Activated T-helper 1 cell treated with anti-CD3 and anti-CD28 coated beads, Interleukin-12 subunit alpha, Interleukin-12 subunit beta, Interleukin-2, Interleukin-4 antibody, amounts not matched to agents 30 ng/mL and 10 ng/mL and 1 ng/mL, durations not matched to agents 14 hours and 24 hours and 36 hours (primary cell): ENCODE measurements around the gene EXOSC1. TPM values are rescaled to one million over a fixed set of nuclear protein-coding genes. Genes with fewer than 3 reads are reported as not detected.
"Not testable (repeated sequence)": the region's sequence is repeated elsewhere in the genome, so short reads cannot be mapped to it uniquely, and the experiment has no call there.

Source experiments
- DNase-seq: peaks from one replicate; pipeline ENCODE4 v3.0.0; 2021; ENCODE audit warnings: low spot score
- H3K27ac Mint-ChIP-seq: one replicate; pipeline ENCODE4 v1.8.0; 2021; ENCODE audit warnings: mild to moderate bottlenecking, mixed read lengths
- H3K27me3 Mint-ChIP-seq: one replicate; pipeline ENCODE4 v1.8.0; 2022; ENCODE audit warnings: mild to moderate bottlenecking, moderate library complexity, mixed read lengths; ENCODE audit not compliant: insufficient read depth
- H3K36me3 Mint-ChIP-seq: one replicate; pipeline ENCODE4 v1.8.0; 2021; ENCODE audit warnings: low read depth, mixed read lengths
- H3K4me1 Mint-ChIP-seq: one replicate; pipeline ENCODE4 v1.8.0; 2021; ENCODE audit warnings: low read depth, mixed read lengths
- H3K4me3 Mint-ChIP-seq: one replicate; pipeline ENCODE4 v1.8.0; 2021; ENCODE audit warnings: mild to moderate bottlenecking, moderate library complexity, mixed read lengths
- H3K9me3 Mint-ChIP-seq: one replicate; pipeline ENCODE4 v1.8.0; 2021; ENCODE audit warnings: mixed read lengths
- intact Hi-C: fragments of 100-400 bp; cut with micrococcal nuclease; formaldehyde crosslinking; loops from one replicate; pipeline ENCODE4 v1.15.1; 2024
- total RNA-seq: library from RNA; stranded (reverse); gene quantifications from 2 replicates; pipeline ENCODE4 v1.2.3, GENCODE V29; 2022

The EXOSC1 gene
- total RNA-seq, 1 donor from 2014 or later, result 57.1 TPM

DNA sequence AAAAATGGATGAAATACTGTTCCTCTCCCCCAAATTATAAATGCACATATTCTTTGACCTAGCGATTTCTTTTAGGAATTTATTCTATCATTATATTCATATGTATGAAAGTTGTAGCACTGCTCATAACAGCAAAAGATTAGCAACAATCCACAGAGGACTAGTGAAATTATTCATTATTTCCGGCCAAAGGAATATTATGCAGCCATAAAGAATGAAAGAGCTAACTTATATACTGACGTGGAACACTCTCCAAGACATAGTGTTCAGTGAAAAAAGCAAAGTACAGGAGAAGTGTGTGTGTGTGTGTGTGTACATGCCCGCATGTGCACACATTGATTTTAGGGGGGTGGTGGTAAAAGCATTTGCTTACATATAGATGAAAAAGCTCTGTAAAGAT lies 29.1 kb upstream of the EXOSC1 start:
- no peaks in the 10 kb centered on the region for H3K9me3 Mint-ChIP-seq
- no peak overlapping the region for H3K27ac Mint-ChIP-seq
- intact Hi-C loops, result no loop called here
- H3K27me3 Mint-ChIP-seq, result no peaks in the 10 kb centered on the region
- H3K36me3 Mint-ChIP-seq, result peaks cover 52% of the 10 kb centered on the region
- no peak for DNase-seq
- no peak overlapping the region for H3K4me3 Mint-ChIP-seq
- H3K4me1 Mint-ChIP-seq, result peaks cover 6% of the 10 kb centered on the region

DNA sequence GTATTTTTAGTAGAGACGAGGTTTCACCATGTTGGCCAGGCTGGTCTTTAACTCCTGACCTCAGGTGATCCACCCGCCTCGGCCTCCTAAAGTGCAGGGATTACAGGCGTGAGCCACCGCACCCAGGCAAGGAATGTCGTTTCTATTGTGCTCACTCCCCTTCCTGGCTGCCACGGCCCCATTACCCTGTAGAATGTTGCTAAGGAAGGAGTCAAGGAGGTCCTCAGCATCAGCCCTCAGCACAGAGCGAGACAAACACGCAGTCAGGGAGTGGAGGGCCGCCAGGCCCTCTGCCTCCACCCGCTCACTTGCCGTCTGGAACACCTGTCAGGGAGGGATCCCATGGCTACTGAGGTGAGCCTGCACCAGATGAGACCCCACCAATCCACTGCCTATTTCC lies 23.0 kb upstream of the EXOSC1 start:
- not testable (repeated sequence) for H3K9me3 Mint-ChIP-seq

DNA sequence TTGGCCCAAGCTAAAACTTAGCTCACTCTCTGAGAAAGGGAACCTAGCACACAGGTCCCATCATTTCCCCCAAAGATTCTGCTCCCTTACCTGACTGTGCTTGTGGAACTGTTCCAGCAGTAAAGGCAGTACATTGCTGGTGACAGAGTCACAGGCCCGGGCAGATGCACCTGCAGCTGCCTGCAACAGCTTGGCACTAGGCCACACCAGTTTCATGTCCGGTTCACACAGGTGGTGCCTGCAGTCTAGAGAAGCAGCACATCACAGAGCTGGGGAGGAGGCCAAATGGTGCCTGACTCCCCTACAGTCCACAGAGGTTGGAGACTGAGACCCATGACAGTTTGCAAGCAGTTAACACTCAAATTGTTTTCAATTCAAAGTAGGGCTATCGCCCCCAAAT lies 22.4 kb upstream of the EXOSC1 start:
- no peak overlapping the region for H3K4me3 Mint-ChIP-seq
- H3K9me3 Mint-ChIP-seq, result no peaks in the 10 kb centered on the region
- intact Hi-C loops, result no loop called here
- no peaks in the 10 kb centered on the region for H3K27me3 Mint-ChIP-seq
- H3K4me1 Mint-ChIP-seq, result no peaks in the 10 kb centered on the region
- H3K36me3 Mint-ChIP-seq, result peaks cover 36% of the 10 kb centered on the region
- no peak for DNase-seq
- H3K27ac Mint-ChIP-seq, result no peak overlapping the region

More for the DNA sequence above, 23.0 kb upstream of the EXOSC1 start:
- H3K27ac Mint-ChIP-seq, H3K4me3 Mint-ChIP-seq, DNase-seq, H3K4me1 Mint-ChIP-seq, intact Hi-C loops, H3K27me3 Mint-ChIP-seq: not testable (repeated sequence)
- H3K36me3 Mint-ChIP-seq, result peaks cover 38% of the 10 kb centered on the region

DNA sequence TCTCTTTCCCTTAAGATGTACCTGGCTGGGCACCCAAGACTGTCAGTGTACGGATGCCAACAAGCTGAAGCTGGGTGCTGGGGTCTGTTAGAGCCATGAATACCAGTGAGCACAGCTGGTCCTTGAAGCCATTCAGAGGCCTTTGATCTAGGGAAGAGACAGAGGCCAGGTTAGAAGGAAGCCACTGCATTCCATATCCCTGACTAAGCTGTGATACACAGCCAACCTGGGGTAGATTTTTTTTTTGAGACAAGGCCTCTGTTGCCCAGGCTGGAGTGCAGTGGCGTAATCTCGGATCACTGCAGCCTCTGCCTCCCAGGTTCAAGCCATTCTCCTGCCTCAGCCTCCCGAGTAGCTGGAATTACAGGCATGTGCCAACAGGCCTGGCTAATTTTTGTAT lies 20.9 kb upstream of the EXOSC1 start:
- intact Hi-C loops, result no loop called here
- Mint-ChIP-seq H3K27ac (no peak overlapping the region), H3K27me3 (no peaks in the 10 kb centered on the region), H3K4me1 (no peaks in the 10 kb centered on the region), H3K4me3 (no peak overlapping the region), H3K36me3 (peaks cover 38% of the 10 kb centered on the region), H3K9me3 (no peaks in the 10 kb centered on the region)
- DNase-seq, result no peak

DNA sequence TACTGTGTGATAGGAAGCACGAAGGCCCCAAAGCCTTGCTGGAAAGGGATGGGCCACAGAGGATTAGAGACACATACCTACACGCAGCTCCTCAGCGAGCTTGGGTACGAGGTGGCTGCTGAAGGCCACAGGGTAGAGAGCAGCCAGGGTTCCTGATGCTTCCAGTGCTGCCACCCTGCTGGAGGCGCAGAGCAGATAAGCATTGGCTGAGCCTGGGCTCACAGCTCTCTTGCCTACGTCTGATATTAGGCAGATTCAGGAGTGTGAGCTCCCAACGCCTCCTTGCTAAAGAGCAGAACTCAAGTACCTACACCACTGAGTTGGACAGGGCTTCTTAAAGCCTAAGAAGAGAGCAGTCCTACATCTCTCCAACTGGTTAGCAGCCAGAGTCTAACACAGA lies 20.2 kb upstream of the EXOSC1 start:
- no peaks in the 10 kb centered on the region for H3K4me1 Mint-ChIP-seq
- H3K9me3 Mint-ChIP-seq, result no peaks in the 10 kb centered on the region
- H3K27ac Mint-ChIP-seq, result no peak overlapping the region
- peaks cover 37% of the 10 kb centered on the region for H3K36me3 Mint-ChIP-seq
- intact Hi-C loops, result no loop called here
- no peak for DNase-seq
- H3K27me3 Mint-ChIP-seq, result no peaks in the 10 kb centered on the region
- H3K4me3 Mint-ChIP-seq, result no peak overlapping the region

DNA sequence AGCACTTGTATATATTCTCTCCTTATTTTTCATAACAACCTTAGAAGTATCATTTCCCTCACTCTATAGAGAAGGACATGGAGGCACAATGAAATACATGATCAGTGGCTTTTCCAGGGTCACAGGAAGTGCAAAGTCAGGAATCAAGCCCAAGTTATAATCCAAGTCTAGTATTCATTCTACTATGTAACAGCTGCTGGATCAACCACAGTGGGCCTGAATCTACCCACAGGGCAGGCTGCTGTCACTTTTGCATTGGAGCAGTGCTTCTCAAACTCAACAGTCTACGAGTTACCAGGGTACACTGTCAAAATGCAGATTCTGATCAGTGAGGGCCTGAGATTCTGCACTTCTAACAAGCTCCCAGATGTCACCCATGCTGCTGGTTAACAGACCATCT lies 18.4 kb upstream of the EXOSC1 start:
- no peak overlapping the region for H3K4me3 Mint-ChIP-seq
- H3K36me3 Mint-ChIP-seq, result peaks cover 39% of the 10 kb centered on the region
- H3K9me3 Mint-ChIP-seq, result no peaks in the 10 kb centered on the region
- H3K27me3 Mint-ChIP-seq, result no peaks in the 10 kb centered on the region
- intact Hi-C loops, result loop anchor here (5.0 kb wide), 1 partner anchor 57 kb away; no protein-coding TSS in a partner anchor
- H3K4me1 Mint-ChIP-seq, result no peaks in the 10 kb centered on the region
- DNase-seq, result no peak
- peak overlapping the region; percentile 47 for H3K27ac Mint-ChIP-seq

DNA sequence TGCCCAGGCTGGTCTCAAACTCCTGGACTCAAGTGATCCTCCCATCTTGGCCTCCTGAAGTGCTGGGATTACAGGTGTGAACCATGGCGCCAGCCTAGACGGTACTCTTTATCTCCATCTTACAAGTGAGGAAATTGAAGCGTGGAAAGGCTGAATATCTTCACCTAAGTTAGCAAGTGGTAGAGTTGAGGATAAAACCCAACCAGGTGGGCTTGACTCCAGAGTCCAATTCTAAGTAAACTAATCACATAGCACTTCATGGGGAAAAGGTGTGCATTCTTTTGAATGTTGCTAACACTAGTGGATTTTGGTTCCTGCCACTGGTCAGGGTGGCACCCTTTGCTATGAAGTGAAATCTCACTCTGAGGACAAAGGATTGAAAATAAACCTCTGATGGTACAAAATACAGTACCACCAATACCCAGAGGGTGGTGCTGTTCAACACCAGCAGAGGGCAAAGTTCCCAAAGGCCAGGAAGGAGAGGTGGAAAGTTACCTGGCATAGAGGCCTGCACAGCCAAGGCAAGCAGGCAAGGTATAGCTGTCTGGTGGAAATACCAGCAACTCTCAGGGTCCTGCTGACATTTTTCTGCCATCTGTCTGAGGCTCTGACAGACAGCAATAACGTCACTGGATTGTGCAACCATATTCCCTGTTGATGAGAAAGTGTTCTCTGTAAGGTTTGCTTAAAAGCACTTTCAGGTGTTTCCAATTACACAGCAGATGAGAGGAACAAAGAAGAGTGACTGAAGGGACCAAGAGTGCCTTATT lies 17.7 kb upstream of the EXOSC1 start:
- H3K27ac Mint-ChIP-seq, result no peak overlapping the region
- H3K36me3 Mint-ChIP-seq, result peaks cover 45% of the 10 kb centered on the region
- H3K4me1 Mint-ChIP-seq, result no peaks in the 10 kb centered on the region
- no peaks in the 10 kb centered on the region for H3K27me3 Mint-ChIP-seq
- peak; percentile 18 for DNase-seq
- H3K4me3 Mint-ChIP-seq, result no peak overlapping the region
- no peaks in the 10 kb centered on the region for H3K9me3 Mint-ChIP-seq
- intact Hi-C loops, result loop anchor here (1.0 to 5.0 kb wide), 3 partner anchors 17 to 90 kb away; partner anchors contain the start of genes EXOSC1 and ZDHHC16

DNA sequence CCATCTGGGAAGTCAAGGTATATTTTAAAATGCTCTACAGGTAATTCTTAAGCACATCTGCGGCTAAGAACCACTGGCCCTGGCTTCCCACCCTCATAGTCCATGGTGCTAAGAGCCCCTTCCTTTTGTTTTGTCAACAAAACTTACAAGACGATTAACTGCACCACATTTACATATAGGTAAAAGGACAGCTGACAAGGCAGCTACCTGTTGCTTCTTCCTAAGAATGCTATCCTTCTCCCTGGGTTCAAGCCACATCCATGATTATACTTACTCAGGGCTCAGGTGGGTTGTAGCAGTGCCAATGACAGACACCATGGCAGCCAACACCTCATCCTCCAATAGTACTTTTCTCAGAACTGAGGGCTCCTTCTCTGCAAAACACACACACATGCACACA lies 16.5 kb upstream of the EXOSC1 start:
- intact Hi-C loops, result loop anchor here (5.0 kb wide), 1 partner anchor 55 kb away; no protein-coding TSS in a partner anchor
- no peak overlapping the region for H3K27ac Mint-ChIP-seq
- H3K9me3 Mint-ChIP-seq, result no peaks in the 10 kb centered on the region
- no peaks in the 10 kb centered on the region for H3K4me1 Mint-ChIP-seq
- no peak for DNase-seq
- H3K4me3 Mint-ChIP-seq, result no peak overlapping the region
- no peaks in the 10 kb centered on the region for H3K27me3 Mint-ChIP-seq
- peaks cover 51% of the 10 kb centered on the region for H3K36me3 Mint-ChIP-seq

DNA sequence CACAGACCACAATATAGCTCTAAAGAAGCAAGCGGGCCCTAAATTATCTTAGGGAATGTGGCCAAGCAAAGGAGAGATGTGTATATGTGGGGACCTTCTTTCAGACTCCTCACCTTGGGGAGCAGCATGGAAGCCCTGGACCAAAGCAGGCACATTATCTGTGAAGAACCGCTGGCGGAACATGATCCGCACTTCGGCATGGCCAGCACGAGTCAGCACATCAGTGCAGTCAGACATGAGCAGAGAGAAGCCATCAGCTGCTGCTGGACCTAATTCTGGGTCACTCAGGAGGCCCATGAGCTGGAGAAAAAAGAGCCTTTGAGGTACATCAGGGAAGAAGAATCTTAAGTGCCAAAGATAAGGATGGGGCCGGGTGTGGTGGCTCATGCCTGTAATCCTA lies 14.1 kb upstream of the EXOSC1 start:
- peak overlapping the region; percentile 35 for H3K27ac Mint-ChIP-seq
- peaks cover 55% of the 10 kb centered on the region for H3K36me3 Mint-ChIP-seq
- intact Hi-C loops, result loop anchor here (5.0 kb wide), 1 partner anchor 53 kb away; no protein-coding TSS in a partner anchor
- H3K4me3 Mint-ChIP-seq, result no peak overlapping the region
- no peaks in the 10 kb centered on the region for H3K4me1 Mint-ChIP-seq
- DNase-seq, result no peak
- no peaks in the 10 kb centered on the region for H3K9me3 Mint-ChIP-seq
- no peaks in the 10 kb centered on the region for H3K27me3 Mint-ChIP-seq

DNA sequence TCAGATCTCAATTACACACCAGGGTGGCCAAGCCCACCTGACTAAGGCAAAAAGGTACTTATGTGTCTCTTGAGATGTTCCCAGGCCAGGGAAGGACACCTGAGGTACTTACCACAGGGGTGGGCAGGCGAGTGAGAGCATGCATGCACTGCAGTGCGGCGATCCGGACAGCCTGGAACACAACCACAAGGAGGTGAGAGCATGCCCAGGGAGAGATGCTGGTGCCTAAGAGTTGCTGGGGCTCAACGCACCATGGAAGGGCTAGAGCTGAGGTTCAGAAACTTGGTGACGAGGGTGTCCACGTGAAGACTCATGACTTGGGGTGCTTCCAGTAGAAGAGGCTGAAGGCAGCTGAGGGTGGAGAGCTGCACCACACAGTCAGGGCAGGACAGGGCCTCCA lies 13.3 kb upstream of the EXOSC1 start:
- H3K4me3 Mint-ChIP-seq, result no peak overlapping the region
- intact Hi-C loops, result no loop called here
- no peak for DNase-seq
- H3K36me3 Mint-ChIP-seq, result peaks cover 54% of the 10 kb centered on the region
- peaks cover 8% of the 10 kb centered on the region for H3K4me1 Mint-ChIP-seq
- H3K9me3 Mint-ChIP-seq, result no peaks in the 10 kb centered on the region
- H3K27ac Mint-ChIP-seq, result no peak overlapping the region
- H3K27me3 Mint-ChIP-seq, result no peaks in the 10 kb centered on the region

DNA sequence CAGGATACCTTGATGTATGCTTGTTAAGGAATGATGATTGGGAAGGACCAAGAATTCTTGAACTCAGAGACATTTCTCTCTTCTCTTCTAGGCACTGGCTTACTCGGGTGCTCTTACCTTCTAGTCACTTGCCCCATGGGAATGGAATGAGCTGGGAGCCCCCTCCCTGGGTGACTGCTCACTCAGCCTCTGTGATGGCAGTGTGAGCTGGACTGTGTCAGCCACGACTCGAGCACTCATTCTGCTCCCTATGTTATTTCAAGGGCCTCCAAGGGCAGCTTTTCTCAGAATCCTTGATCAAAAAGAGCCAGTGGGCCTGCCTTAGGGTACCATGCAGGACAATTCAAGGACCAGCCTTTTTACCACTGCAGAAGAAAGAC lies 10.9 kb upstream of the EXOSC1 start:
- Mint-ChIP-seq H3K4me1 (peaks cover 17% of the 10 kb centered on the region), H3K36me3 (peaks cover 49% of the 10 kb centered on the region), H3K9me3 (no peaks in the 10 kb centered on the region), H3K27me3 (no peaks in the 10 kb centered on the region), H3K4me3 (no peak overlapping the region), H3K27ac (no peak overlapping the region)
- DNase-seq, result no peak
- intact Hi-C loops, result no loop called here

DNA sequence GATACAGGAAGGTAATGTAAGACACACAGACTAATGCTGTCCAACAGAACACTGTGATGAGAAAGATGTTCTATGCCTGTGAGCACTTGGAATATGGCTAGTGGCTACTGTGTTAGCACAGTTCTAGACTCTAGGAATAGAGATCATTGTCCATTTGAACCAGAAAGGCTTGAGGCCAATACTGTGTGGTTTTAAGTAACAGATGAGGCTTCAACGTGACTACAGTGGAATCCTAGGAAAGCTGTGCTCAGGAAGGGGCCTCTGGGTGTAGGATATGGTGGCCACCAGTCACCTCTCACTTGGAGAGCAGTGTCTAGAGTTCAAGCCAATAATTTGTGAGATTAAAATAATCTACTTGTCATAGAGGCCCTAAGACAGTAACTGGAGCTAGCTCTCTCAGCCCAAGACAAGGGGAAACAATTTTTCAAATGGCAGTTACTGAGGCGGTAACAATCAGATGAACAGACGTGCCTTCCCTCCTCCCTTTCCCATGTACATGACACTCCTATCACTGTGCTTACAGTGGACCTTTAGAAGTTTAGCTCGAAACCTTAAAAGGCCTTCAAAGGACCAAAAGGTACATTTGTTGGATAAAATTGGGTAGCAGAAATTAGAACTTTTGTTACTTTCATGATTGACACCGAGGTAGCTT lies 10.4 kb upstream of the EXOSC1 start:
- Mint-ChIP-seq H3K27ac (no peak overlapping the region), H3K27me3 (no peaks in the 10 kb centered on the region), H3K36me3 (peaks cover 49% of the 10 kb centered on the region), H3K4me3 (no peak overlapping the region), H3K9me3 (no peaks in the 10 kb centered on the region), H3K4me1 (peaks cover 17% of the 10 kb centered on the region)
- intact Hi-C loops, result no loop called here
- no peak for DNase-seq

DNA sequence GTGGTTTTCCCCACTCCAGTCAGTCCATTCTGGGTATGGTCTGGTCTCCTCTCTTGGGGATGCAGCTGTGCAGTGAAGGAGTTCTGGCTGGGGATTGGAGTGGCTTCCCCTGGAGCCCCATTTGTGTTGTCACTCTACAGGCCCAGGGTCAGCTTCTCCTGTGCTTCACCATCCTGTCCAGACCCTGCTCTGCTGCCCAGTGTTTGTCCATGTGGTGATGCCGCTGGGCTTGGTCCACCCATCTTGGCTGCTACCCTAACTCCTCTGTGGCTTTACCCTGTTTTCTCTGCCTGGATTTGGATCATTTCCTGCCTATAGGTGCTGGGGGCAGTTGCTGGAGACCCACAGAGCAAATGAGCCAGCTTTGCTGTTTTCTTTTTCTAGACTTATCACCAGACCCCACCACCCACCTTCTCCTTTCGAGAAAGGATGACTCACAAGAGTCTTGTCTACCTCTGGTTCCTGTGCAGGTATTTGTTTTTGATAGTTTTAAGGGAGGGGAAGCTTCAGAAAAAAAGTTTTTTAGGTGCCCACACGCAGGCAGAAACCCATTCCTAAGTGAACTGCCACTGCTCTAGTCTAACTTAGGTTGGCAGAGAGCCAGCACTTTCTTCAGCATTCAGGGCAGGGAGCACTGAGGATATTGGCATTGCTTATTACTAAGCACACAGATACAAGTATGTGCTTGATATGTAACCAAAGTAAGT lies 8.7 kb upstream of the EXOSC1 start:
- Mint-ChIP-seq H3K36me3 (peaks cover 42% of the 10 kb centered on the region), H3K9me3 (no peaks in the 10 kb centered on the region), H3K4me3 (no peak overlapping the region), H3K4me1 (peaks cover 26% of the 10 kb centered on the region), H3K27me3 (no peaks in the 10 kb centered on the region), H3K27ac (peak overlapping the region; percentile 71)
- no peak for DNase-seq
- intact Hi-C loops, result no loop called here
